ENCODE measurements around the gene SMIM26. TPM values are rescaled to one million over a fixed set of nuclear protein-coding genes. Genes with fewer than 3 reads are reported as not detected.
A peak's percentile ranks its signal among the peaks of the same experiment; 100 is the strongest.

SMIM26 gene
- total and polyA plus RNA-seq, 8 donors = 29.2 to 187 (median 138) TPM

- Histone ChIP-seq H3K4me1 (peaks cover 0 to 26% (median 18%) of the 10 kb centered on the region in 4 donors), H3K36me3 (peaks cover 7 to 36% (median 34%) of the 10 kb centered on the region in 4 donors), H3K27me3 (no peaks in the 10 kb centered on the region), H3K9me3 (no peaks in the 10 kb centered on the region), H3K4me3 (peak overlapping the region; percentile 51 to 86 (median 65)), H3K27ac (peak overlapping the region in 4 of 5 donors; percentile 87 to 91 (median 90))
- intact Hi-C loops (cut with DNase I; ENCODE audit: low total_unique reads) = no loop called here
- 0 to 5% (median 4%) methylated on average over 6 of the region's 6 CpGs for WGBS, 5 donors
- DNase-seq = no peak
- TF ChIP-seq EP300 (IDR thresholded peaks at IDR 0.05) = no peak
- TF ChIP-seq POLR2AphosphoS5 (IDR thresholded peaks at IDR 0.05) = no peak
- TF ChIP-seq CTCF (IDR thresholded peaks at IDR 0.05) = no peak
- TF ChIP-seq POLR2A (IDR thresholded peaks at IDR 0.05) = no peak
These were observed 483 bp downstream of the SMIM26 start for GRCh38 chr20:18567739-18568091.

- Histone ChIP-seq H3K27ac (no peak overlapping the region), H3K36me3 (peaks cover 6 to 28% (median 27%) of the 10 kb centered on the region in 4 donors), H3K9me3 (no peaks in the 10 kb centered on the region), H3K4me3 (no peak overlapping the region), H3K27me3 (no peaks in the 10 kb centered on the region), H3K4me1 (peaks cover 0 to 26% (median 18%) of the 10 kb centered on the region in 4 donors)
- no peak for TF ChIP-seq CTCF (IDR thresholded peaks at IDR 0.05)
- no peak for TF ChIP-seq POLR2A (IDR thresholded peaks at IDR 0.05)
- TF ChIP-seq POLR2AphosphoS5 (IDR thresholded peaks at IDR 0.05) = no peak
- no peak for TF ChIP-seq EP300 (IDR thresholded peaks at IDR 0.05)
- 89 to 98% (median 98%) methylated on average over 2 of the region's 2 CpGs for WGBS, 5 donors
- DNase-seq = no peak
- intact Hi-C loops (cut with DNase I; ENCODE audit: low total_unique reads) = no loop called here
These were observed 3.8 kb downstream of the SMIM26 start for GRCh38 chr20:18571009-18571408.

- DNase-seq = no peak
- WGBS, 5 donors = 88 to 100% (median 91%) methylated on average over 2 of the region's 2 CpGs
- intact Hi-C loops (cut with DNase I; ENCODE audit: low total_unique reads) = no loop called here
- TF ChIP-seq CTCF (IDR thresholded peaks at IDR 0.05) = no peak
- no peak for TF ChIP-seq EP300 (IDR thresholded peaks at IDR 0.05)
- no peak for TF ChIP-seq POLR2A (IDR thresholded peaks at IDR 0.05)
- no peak for TF ChIP-seq POLR2AphosphoS5 (IDR thresholded peaks at IDR 0.05)
- Histone ChIP-seq H3K4me1 (peaks cover 0 to 23% (median 16%) of the 10 kb centered on the region in 4 donors), H3K27me3 (no peaks in the 10 kb centered on the region), H3K36me3 (peaks cover 6 to 28% (median 27%) of the 10 kb centered on the region in 4 donors), H3K9me3 (no peaks in the 10 kb centered on the region), H3K4me3 (no peak overlapping the region), H3K27ac (no peak overlapping the region)
These were observed 4.3 kb downstream of the SMIM26 start for GRCh38 chr20:18571578-18571977.

GRCh38 chr20:18577942-18578341 is 10.7 kb downstream of the SMIM26 start:
- no peak for TF ChIP-seq CTCF (IDR thresholded peaks at IDR 0.05)
- no peak for TF ChIP-seq POLR2AphosphoS5 (IDR thresholded peaks at IDR 0.05)
- TF ChIP-seq EP300 (IDR thresholded peaks at IDR 0.05) = no peak
- no peak for TF ChIP-seq POLR2A (IDR thresholded peaks at IDR 0.05)
- Histone ChIP-seq H3K36me3 (no peaks in the 10 kb centered on the region), H3K27me3 (no peaks in the 10 kb centered on the region), H3K4me3 (no peak overlapping the region), H3K27ac (no peak overlapping the region), H3K4me1 (no peaks in the 10 kb centered on the region), H3K9me3 (no peaks in the 10 kb centered on the region)
- 72 to 84% (median 76%) methylated on average over 6 of the region's 6 CpGs for WGBS, 5 donors
- DNase-seq = no peak
- intact Hi-C loops (cut with DNase I; ENCODE audit: low total_unique reads) = no loop called here
